Stimulated activated naive CD8-positive, alpha-beta T cell treated with anti-CD3 and anti-CD28 coated beads, Interleukin-15, Interleukin-2, amounts not matched to agents 100 ng/mL and 50 ng/mL, for 24 hours (primary cell): Measurements from ENCODE around the gene WWOX.

Experiments used
- H3K27ac Mint-ChIP-seq: one replicate; pipeline ENCODE4 v1.8.0; 2021; ENCODE audit warnings: mild to moderate bottlenecking, mixed read lengths
- H3K27me3 Mint-ChIP-seq: one replicate; pipeline ENCODE4 v1.8.0; 2021; ENCODE audit warnings: mixed read lengths
- H3K36me3 Mint-ChIP-seq: one replicate; pipeline ENCODE4 v1.8.0; 2021; ENCODE audit warnings: low read depth, mixed read lengths
- H3K4me1 Mint-ChIP-seq: one replicate; pipeline ENCODE4 v1.8.0; 2021; ENCODE audit warnings: low read depth, mixed read lengths
- H3K4me3 Mint-ChIP-seq: one replicate; pipeline ENCODE4 v1.8.0; 2021; ENCODE audit warnings: mild to moderate bottlenecking, mixed read lengths
- H3K9me3 Mint-ChIP-seq: one replicate; pipeline ENCODE4 v1.8.0; 2021; ENCODE audit warnings: mixed read lengths

The WWOX gene

GRCh38 chr16:78289844-78290277, 190.4 kb downstream of the WWOX start:
- H3K4me1 Mint-ChIP-seq, result no peaks in the 10 kb centered on the region
- no peak overlapping the region for H3K4me3 Mint-ChIP-seq
- H3K27ac Mint-ChIP-seq, result no peak overlapping the region
- H3K36me3 Mint-ChIP-seq, result peaks cover 4% of the 10 kb centered on the region
- H3K9me3 Mint-ChIP-seq, result no peaks in the 10 kb centered on the region
- H3K27me3 Mint-ChIP-seq, result no peaks in the 10 kb centered on the region

GRCh38 chr16:78290395-78290794, 190.9 kb downstream of the WWOX start:
- Mint-ChIP-seq H3K27ac (no peak overlapping the region), H3K4me1 (no peaks in the 10 kb centered on the region), H3K27me3 (no peaks in the 10 kb centered on the region), H3K36me3 (peaks cover 4% of the 10 kb centered on the region), H3K4me3 (no peak overlapping the region), H3K9me3 (no peaks in the 10 kb centered on the region)

GRCh38 chr16:78290872-78291591, 191.6 kb downstream of the WWOX start:
- Mint-ChIP-seq H3K27ac (no peak overlapping the region), H3K9me3 (no peaks in the 10 kb centered on the region), H3K4me1 (no peaks in the 10 kb centered on the region), H3K4me3 (no peak overlapping the region), H3K36me3 (peaks cover 4% of the 10 kb centered on the region), H3K27me3 (no peaks in the 10 kb centered on the region)

GRCh38 chr16:78291604-78292003, 192.2 kb downstream of the WWOX start:
- no peaks in the 10 kb centered on the region for H3K27me3 Mint-ChIP-seq
- no peaks in the 10 kb centered on the region for H3K4me1 Mint-ChIP-seq
- no peak overlapping the region for H3K27ac Mint-ChIP-seq
- H3K36me3 Mint-ChIP-seq, result peaks cover 4% of the 10 kb centered on the region
- H3K9me3 Mint-ChIP-seq, result no peaks in the 10 kb centered on the region
- no peak overlapping the region for H3K4me3 Mint-ChIP-seq

- H3K4me1 Mint-ChIP-seq, result no peaks in the 10 kb centered on the region
Measured at GRCh38 chr16:78292086-78292843, 192.8 kb downstream of the WWOX start.

GRCh38 chr16:78292844-78293380, 193.5 kb downstream of the WWOX start:
- H3K9me3 Mint-ChIP-seq, result no peaks in the 10 kb centered on the region

More at GRCh38 chr16:78292086-78292843, 192.8 kb downstream of the WWOX start:
- Mint-ChIP-seq H3K4me3 (no peak overlapping the region), H3K27me3 (no peaks in the 10 kb centered on the region), H3K9me3 (no peaks in the 10 kb centered on the region), H3K27ac (no peak overlapping the region), H3K36me3 (peaks cover 4% of the 10 kb centered on the region)

GRCh38 chr16:78294538-78295225, 195.2 kb downstream of the WWOX start:
- no peak overlapping the region for H3K27ac Mint-ChIP-seq
- H3K27me3 Mint-ChIP-seq, result no peaks in the 10 kb centered on the region
- H3K4me1 Mint-ChIP-seq, result no peaks in the 10 kb centered on the region
- H3K9me3 Mint-ChIP-seq, result no peaks in the 10 kb centered on the region
- H3K4me3 Mint-ChIP-seq, result no peak overlapping the region
- peaks cover 4% of the 10 kb centered on the region for H3K36me3 Mint-ChIP-seq

More at GRCh38 chr16:78292844-78293380, 193.5 kb downstream of the WWOX start:
- no peak overlapping the region for H3K4me3 Mint-ChIP-seq
- no peak overlapping the region for H3K27ac Mint-ChIP-seq
- H3K4me1 Mint-ChIP-seq, result no peaks in the 10 kb centered on the region
- no peaks in the 10 kb centered on the region for H3K27me3 Mint-ChIP-seq
- H3K36me3 Mint-ChIP-seq, result peaks cover 4% of the 10 kb centered on the region

- H3K4me1 Mint-ChIP-seq, result no peaks in the 10 kb centered on the region
- no peaks in the 10 kb centered on the region for H3K27me3 Mint-ChIP-seq
- no peak overlapping the region for H3K4me3 Mint-ChIP-seq
- H3K27ac Mint-ChIP-seq, result no peak overlapping the region
- no peaks in the 10 kb centered on the region for H3K9me3 Mint-ChIP-seq
- H3K36me3 Mint-ChIP-seq, result peaks cover 4% of the 10 kb centered on the region
Measured at GRCh38 chr16:78297066-78297666, 197.7 kb downstream of the WWOX start.

GRCh38 chr16:78298986-78299385, 199.5 kb downstream of the WWOX start:
- no peaks in the 10 kb centered on the region for H3K27me3 Mint-ChIP-seq
- H3K4me3 Mint-ChIP-seq, result no peak overlapping the region
- H3K27ac Mint-ChIP-seq, result no peak overlapping the region
- no peaks in the 10 kb centered on the region for H3K9me3 Mint-ChIP-seq
- no peaks in the 10 kb centered on the region for H3K4me1 Mint-ChIP-seq
- H3K36me3 Mint-ChIP-seq, result peaks cover 6% of the 10 kb centered on the region

GRCh38 chr16:78300469-78300868, 201.0 kb downstream of the WWOX start:
- Mint-ChIP-seq H3K4me1 (no peaks in the 10 kb centered on the region), H3K4me3 (no peak overlapping the region), H3K27me3 (no peaks in the 10 kb centered on the region), H3K36me3 (peaks cover 11% of the 10 kb centered on the region), H3K27ac (no peak overlapping the region), H3K9me3 (no peaks in the 10 kb centered on the region)

- Mint-ChIP-seq H3K27ac (no peak overlapping the region), H3K4me3 (no peak overlapping the region), H3K9me3 (no peaks in the 10 kb centered on the region), H3K27me3 (no peaks in the 10 kb centered on the region), H3K4me1 (no peaks in the 10 kb centered on the region), H3K36me3 (peaks cover 11% of the 10 kb centered on the region)
Measured at GRCh38 chr16:78303946-78304345, 204.5 kb downstream of the WWOX start.

GRCh38 chr16:78306361-78306760, 206.9 kb downstream of the WWOX start:
- H3K4me3 Mint-ChIP-seq, result no peak overlapping the region
- no peak overlapping the region for H3K27ac Mint-ChIP-seq
- H3K36me3 Mint-ChIP-seq, result peaks cover 11% of the 10 kb centered on the region
- H3K4me1 Mint-ChIP-seq, result peaks cover 15% of the 10 kb centered on the region
- H3K9me3 Mint-ChIP-seq, result no peaks in the 10 kb centered on the region
- H3K27me3 Mint-ChIP-seq, result no peaks in the 10 kb centered on the region

GRCh38 chr16:78307824-78308528, 208.5 kb downstream of the WWOX start:
- H3K27ac Mint-ChIP-seq, result no peak overlapping the region
- H3K9me3 Mint-ChIP-seq, result no peaks in the 10 kb centered on the region
- H3K36me3 Mint-ChIP-seq, result peaks cover 11% of the 10 kb centered on the region
- H3K4me3 Mint-ChIP-seq, result no peak overlapping the region
- H3K27me3 Mint-ChIP-seq, result no peaks in the 10 kb centered on the region
- peaks cover 17% of the 10 kb centered on the region for H3K4me1 Mint-ChIP-seq

- Mint-ChIP-seq H3K4me3 (no peak overlapping the region), H3K27ac (no peak overlapping the region), H3K36me3 (peaks cover 5% of the 10 kb centered on the region), H3K4me1 (peaks cover 17% of the 10 kb centered on the region), H3K27me3 (no peaks in the 10 kb centered on the region), H3K9me3 (no peaks in the 10 kb centered on the region)
Measured at GRCh38 chr16:78309763-78310162, 210.3 kb downstream of the WWOX start.
